NCI-H1694 treated with DMSO at 0.1 percent for 48 hours (cell line): ENCODE results near the gene HLA-DQA2.
A peak's percentile ranks its signal among the peaks of the same experiment; 100 is the strongest.
"Not testable (repeated sequence)": the region's sequence is repeated elsewhere in the genome, so short reads cannot be mapped to it uniquely, and the experiment has no call there.

Source experiments
- DNase-seq: peaks from one replicate; lab custom pipeline; 2025; lab: John Stamatoyannopoulos, UW

The HLA-DQA2 gene

GRCh38 chr6:32779036-32779435, 37.8 kb downstream of the HLA-DQA2 start:
- no peak for DNase-seq

- not testable (repeated sequence) for DNase-seq
Observed at GRCh38 chr6:32782923-32783322, 41.7 kb downstream of the HLA-DQA2 start.

- peak; percentile 13 for DNase-seq
Observed at GRCh38 chr6:32785781-32786533, 44.8 kb downstream of the HLA-DQA2 start.

- no peak for DNase-seq
Observed at GRCh38 chr6:32790306-32790705, 49.1 kb downstream of the HLA-DQA2 start.

GRCh38 chr6:32792901-32793435, 51.8 kb downstream of the HLA-DQA2 start:
- no peak for DNase-seq

GRCh38 chr6:32794510-32794909, 53.3 kb downstream of the HLA-DQA2 start:
- DNase-seq, result no peak
